Heart left ventricle (tissue), 16 donors: ENCODE data around the gene SCAMP3. TPM values are rescaled to one million over a fixed set of nuclear protein-coding genes. Genes with fewer than 3 reads are reported as not detected.

ENCODE experiments used
- ATAC-seq, 4 donors: fragments of 200-7000 bp; cut with Tn5 transposase; one replicate each; pipeline ENCODE4 v1.9.1; 2020 to 2022; ENCODE audit warnings: moderate library complexity in 4 of 4, mild to moderate bottlenecking in 3 of 4, moderate number of reproducible peaks in 1 of 4
- DNase-seq, 5 donors: peaks; one replicate each; pipeline ENCODE4 v3.0.0-alpha.2; 2020
- H3K27ac ChIP-seq, 12 donors: fragments of 200-600 bp; sonication (generic) in 4 of 12; one replicate each; pipeline versions ENCODE4 v1.5.0 to v1.8.0; 2016 to 2022; ENCODE audit warnings: mild to moderate bottlenecking in 2 of 12
- H3K27me3 ChIP-seq, 9 donors: fragments of 200-600 bp; sonication (generic) in 2 of 9; one replicate each; pipeline versions ENCODE4 v1.5.1 to v1.8.0; 2016 to 2022; ENCODE audit warnings: mild to moderate bottlenecking in 3 of 9
- H3K36me3 ChIP-seq, 9 donors: fragments of 200-600 bp; sonication (generic) in 2 of 9; one replicate each; pipeline versions ENCODE4 v1.5.0 to v1.8.0; 2018 to 2022; ENCODE audit warnings: mild to moderate bottlenecking in 2 of 9
- H3K4me1 ChIP-seq, 12 donors: fragments of 200-600 bp; sonication (generic) in 4 of 12; one replicate each; pipeline versions ENCODE4 v1.5.0 to v1.8.0; 2016 to 2022; ENCODE audit warnings: mild to moderate bottlenecking in 3 of 12
- H3K4me3 ChIP-seq, 12 donors: fragments of 200-600 bp; sonication (generic) in 4 of 12; one replicate each; pipeline versions ENCODE4 v1.5.0 to v1.8.0; 2017 to 2022; ENCODE audit warnings: mild to moderate bottlenecking in 9 of 12, moderate library complexity in 4 of 12
- H3K9me3 ChIP-seq, 12 donors: fragments of 200-600 bp; sonication (generic) in 4 of 12; one replicate each; pipeline versions ENCODE4 v1.5.0 to v1.8.0; 2016 to 2022; ENCODE audit warnings: mild to moderate bottlenecking in 1 of 12
- POLR2A ChIP-seq, 2 donors: fragments of 450-650 bp; IDR thresholded peaks; one replicate each; pipeline ENCODE4 v1.6.1; 2017; ENCODE audit warnings: antibody characterized with exemption in 2 of 2, mild to moderate bottlenecking in 2 of 2, moderate library complexity in 2 of 2
- WGBS, 4 donors: extraction: QIAGEN DNeasy Blood & Tissue Kit in 2 of 4; methylation state at CpG; one replicate each; pipeline versions ENCODE4 v1.1.5 to v1.1.7; 2013 to 2018; 5-methylcytosine and 5-hydroxymethylcytosine counted together
- intact Hi-C, 10 donors: fragments of 100-400 bp; cut with DNase I; formaldehyde crosslinking; loops; one replicate each; pipeline versions ENCODE4 v1.11.1 to v1.14.2; 2022
- polyA plus RNA-seq, 2 donors: library from polyadenylated mRNA; stranded (reverse); fragments of 200-250 nt; gene quantifications; one replicate each; pipeline ENCODE4 v1.2.3, GENCODE V29; 2013
- total RNA-seq, 9 donors: library from RNA; depleted of rRNA in 2 of 9; stranded (reverse); fragments of >200 nt in 2 of 9; fragmentation: NEBNext Ultra II Directional in 3 of 9; extraction: Animal tissue kit (Norgen Biotek cat#: 25700) in 3 of 9; gene quantifications; one replicate each; pipeline versions ENCODE4 v1.1.0 to v1.2.4, GENCODE V29; 2016 to 2023
- TF ChIP-seq, protein P1 (sequence below), 12 donors: fragments of 200-600 bp; sonication (generic) in 4 of 12; IDR thresholded peaks; one replicate each; pipeline versions ENCODE4 v1.5.0 to v1.8.0; 2018 to 2022; ENCODE audit warnings: antibody characterized with exemption in 12 of 12, mild to moderate bottlenecking in 5 of 12
- donor health status: ischemic (EF 13 %, LVEDD 7.1; RV severe dilation, severe dysfunction).
- donor health status: healthy with polysubstance abuse.
- donor health status: DM: no; HTN: yes; CAD: no.
- donor health status: DM: no; HTN: no; CAD: no.
- donor health status: ischemic (EF 25% LVEDD 6.9; RV normal size, moderate dysfunction).
- donor health status: ischemic (EF 25% LVEDD 5.7; RV mildly dilated, moderate dysfunction).
- donor health status: healthy.
- donor health status: DM: yes; HTN: yes; CAD: no.
- donor health status: ischemic (EF 35%, LVEDD 5.7; RV mildly dilated, moderate dysfunction).
- donor health status: nonischemic (EF 11% LVEDD 7.7; RV severe dilation, severe dysfunction).
- donor health status: DM: yes; HTN: yes; CAD: no.
- donor health status: PGD.
- donor health status: ischemic (EF 29% LVEDD 5.4; RV normal size, mild dysfunction).
- donor health status: nonischemic (EF 23%, LVEDD 6.1; RV moderate dilation, normal function).

Gene SCAMP3
- total and polyA plus RNA-seq, 11 donors, result 51.2 to 123 (median 65.8) TPM

DNA sequence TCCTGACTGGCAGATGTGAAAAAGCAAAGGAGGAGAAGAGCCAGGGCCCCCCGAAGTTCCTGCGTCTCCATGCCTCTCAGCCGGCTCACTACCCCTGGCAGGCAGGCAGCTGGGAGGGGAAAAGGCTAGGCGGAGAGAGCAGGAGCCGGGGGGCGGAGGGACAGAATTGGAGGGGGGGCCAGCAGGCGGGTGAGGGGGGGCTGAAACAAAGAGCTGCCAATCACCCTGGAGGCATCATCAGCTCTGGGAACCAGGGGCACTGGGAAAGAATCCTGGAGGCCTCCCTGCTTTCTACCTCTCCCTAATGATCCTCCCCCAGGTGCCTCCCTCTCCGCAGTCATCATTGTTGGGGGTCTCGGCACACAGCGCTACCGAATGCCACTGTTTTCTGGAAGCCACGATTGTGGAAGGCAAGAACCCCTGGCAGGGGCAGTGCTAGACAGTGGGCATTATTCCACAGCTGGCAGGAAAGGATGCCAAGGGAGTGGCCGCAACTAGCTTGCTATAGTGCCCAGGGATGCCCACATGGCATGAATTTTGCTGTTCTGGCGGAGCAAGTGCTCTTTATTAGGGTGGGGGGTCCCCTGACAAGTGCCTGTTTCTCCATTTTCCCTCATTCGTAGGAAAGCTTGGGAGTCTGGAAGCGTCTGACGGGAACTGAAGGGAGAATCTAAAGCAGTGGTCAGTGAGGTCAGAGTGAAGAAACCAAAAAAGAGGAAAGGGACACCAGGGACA is 54.2 kb downstream of the SCAMP3 start, which contains the start of gene THBS3:
Gene THBS3, minus strand, starts transcription at position 92 of the 735 bp plus-strand sequence. Its CDS starts 21 bp downstream, at position 71.
- peaks cover 0 to 47% (median 27%) of the 10 kb centered on the region in 12 donors for H3K4me1 ChIP-seq
- intact Hi-C loops, result loop anchor here in 6 of 10 donors (1.0 to 5.0 kb wide), 5 partner anchors 18 to 114 kb away; partner anchors contain the start of gene RUSC1 (in 1 of the 6)

DNA sequence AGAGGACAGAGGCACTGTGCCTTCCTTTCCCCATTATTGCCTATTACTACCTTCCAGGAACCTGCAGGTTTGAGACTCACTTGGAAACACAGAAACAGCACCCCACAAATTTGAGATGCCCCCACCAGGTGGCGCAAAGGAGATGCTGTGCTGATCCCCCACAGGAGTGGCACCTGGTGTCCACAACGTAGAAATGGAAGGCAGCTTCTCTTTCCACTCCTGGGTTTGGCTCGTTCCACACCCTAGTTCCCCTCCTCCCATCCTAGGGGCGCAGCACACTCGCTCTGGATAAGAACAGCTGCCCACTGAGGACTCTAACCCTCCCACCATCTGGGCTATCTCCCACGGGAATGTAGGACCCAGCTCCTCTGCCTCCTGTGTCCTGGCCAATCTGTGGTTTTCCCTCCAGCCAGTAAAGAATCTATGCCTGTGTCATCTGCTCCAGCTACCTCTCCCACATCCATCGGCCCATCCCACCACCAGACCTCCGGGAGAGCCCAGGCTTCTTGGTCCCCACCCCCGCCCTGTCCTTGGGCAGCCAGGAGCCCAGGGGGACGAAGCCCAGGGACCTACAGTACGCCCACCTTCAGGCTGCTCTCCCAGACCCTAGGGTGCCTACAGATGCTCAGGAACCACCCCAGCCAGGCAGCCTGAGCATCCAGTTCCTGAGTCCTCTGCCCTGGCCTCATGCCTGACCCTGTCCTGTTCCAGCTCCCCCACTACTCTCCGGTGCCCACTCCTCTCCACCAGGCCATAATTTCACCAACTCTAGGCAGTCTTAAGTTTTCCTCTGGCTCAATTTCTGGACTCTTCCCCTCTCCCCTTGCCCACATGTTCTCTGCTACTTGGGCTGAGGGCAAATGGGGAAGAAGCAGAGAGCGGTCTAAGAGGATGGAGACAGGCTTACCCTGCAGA is 55.0 kb downstream of the SCAMP3 start:
- peak; percentile 4 to 38 (median 17) for ATAC-seq
- no peak for TF ChIP-seq POLR2A (IDR thresholded peaks at IDR 0.05)
- TF ChIP-seq, protein P1, sequence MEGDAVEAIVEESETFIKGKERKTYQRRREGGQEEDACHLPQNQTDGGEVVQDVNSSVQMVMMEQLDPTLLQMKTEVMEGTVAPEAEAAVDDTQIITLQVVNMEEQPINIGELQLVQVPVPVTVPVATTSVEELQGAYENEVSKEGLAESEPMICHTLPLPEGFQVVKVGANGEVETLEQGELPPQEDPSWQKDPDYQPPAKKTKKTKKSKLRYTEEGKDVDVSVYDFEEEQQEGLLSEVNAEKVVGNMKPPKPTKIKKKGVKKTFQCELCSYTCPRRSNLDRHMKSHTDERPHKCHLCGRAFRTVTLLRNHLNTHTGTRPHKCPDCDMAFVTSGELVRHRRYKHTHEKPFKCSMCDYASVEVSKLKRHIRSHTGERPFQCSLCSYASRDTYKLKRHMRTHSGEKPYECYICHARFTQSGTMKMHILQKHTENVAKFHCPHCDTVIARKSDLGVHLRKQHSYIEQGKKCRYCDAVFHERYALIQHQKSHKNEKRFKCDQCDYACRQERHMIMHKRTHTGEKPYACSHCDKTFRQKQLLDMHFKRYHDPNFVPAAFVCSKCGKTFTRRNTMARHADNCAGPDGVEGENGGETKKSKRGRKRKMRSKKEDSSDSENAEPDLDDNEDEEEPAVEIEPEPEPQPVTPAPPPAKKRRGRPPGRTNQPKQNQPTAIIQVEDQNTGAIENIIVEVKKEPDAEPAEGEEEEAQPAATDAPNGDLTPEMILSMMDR (IDR thresholded peaks at IDR 0.05), result peak; percentile 70 to 88 (median 80)
- H3K36me3 ChIP-seq, result peaks cover 0 to 28% (median 8%) of the 10 kb centered on the region in 9 donors
- H3K27ac ChIP-seq, result peak overlapping the region; percentile 46 to 100 (median 100)
- intact Hi-C loops, result loop anchor here in 4 of 10 donors (1.0 to 5.0 kb wide), 3 partner anchors 19 to 115 kb away; partner anchors contain the start of gene RUSC1 (in 1 of the 4)
- H3K9me3 ChIP-seq, result no peaks in the 10 kb centered on the region
- H3K4me1 ChIP-seq, result peaks cover 0 to 47% (median 27%) of the 10 kb centered on the region in 12 donors
- H3K4me3 ChIP-seq, result peak overlapping the region in 10 of 12 donors; percentile 10 to 86 (median 76)
- no peaks in the 10 kb centered on the region for H3K27me3 ChIP-seq
- DNase-seq, result peak; percentile 73 to 86 (median 82)
- 16 to 32% (median 31%) methylated on average over 11 to 13 of the region's 13 CpGs for WGBS, 4 donors

More for the DNA sequence above, 54.2 kb downstream of the SCAMP3 start, which contains the start of gene THBS3:
- peak within 1 kb of the TSS; percentile 95 to 100 (median 100) for H3K27ac ChIP-seq
- peak; percentile 53 to 69 (median 62) for DNase-seq
- H3K9me3 ChIP-seq, result no peaks in the 10 kb centered on the region
- peak in 3 of 4 donors; percentile 5 to 18 (median 18) for ATAC-seq
- no peaks in the 10 kb centered on the region for H3K27me3 ChIP-seq
- WGBS, 4 donors, result 19 to 24% (median 21%) methylated on average over 16 to 17 of the region's 17 CpGs
- TF ChIP-seq POLR2A (IDR thresholded peaks at IDR 0.05), result no peak
- TF ChIP-seq, protein P1 (IDR thresholded peaks at IDR 0.05), result no peak
- peaks cover 0 to 26% (median 8%) of the 10 kb centered on the region in 9 donors for H3K36me3 ChIP-seq
- H3K4me3 ChIP-seq, result peak within 1 kb of the TSS; percentile 60 to 94 (median 77)

Other genes starting within 250 kb of the SCAMP3 start
- gene DCST2, start 228.6 kb downstream of the SCAMP3 start, total RNA-seq, result under 1 TPM in 8 of 9 donors, not detected in 1; 0.14 to 0.62 (median 0.35) TPM
- under 1 TPM; 0.17 to 0.65 TPM for gene DCST2, start 228.6 kb downstream of the SCAMP3 start, polyA plus RNA-seq
- not detected for gene DCST1, start 228.5 kb downstream of the SCAMP3 start, total RNA-seq
- gene DCST1, start 228.5 kb downstream of the SCAMP3 start, polyA plus RNA-seq, result not detected
- gene ADAM15, start 211.0 kb downstream of the SCAMP3 start, total RNA-seq, result 100 to 1,000 TPM in 3 of 9 donors, 10 to 100 TPM in 6; 55.8 to 199 (median 67.5) TPM
- 100 to 1,000 TPM; 112 to 113 TPM for gene ADAM15, start 211.0 kb downstream of the SCAMP3 start, polyA plus RNA-seq
- 1 to 10 TPM; 1.1 to 3.3 (median 2.2) TPM for gene EFNA4, start 198.6 kb downstream of the SCAMP3 start, total RNA-seq
- 1 to 10 TPM; 2.0 to 4.8 TPM for gene EFNA4, start 198.6 kb downstream of the SCAMP3 start, polyA plus RNA-seq
- gene EFNA3, start 183.5 kb downstream of the SCAMP3 start, total RNA-seq, result 1 to 10 TPM in 2 of 9 donors, under 1 TPM in 7; 0.20 to 2.4 (median 0.61) TPM
- 1 to 10 TPM in 1 of 2 donors, under 1 TPM in 1; 0.61 to 1.9 TPM for gene EFNA3, start 183.5 kb downstream of the SCAMP3 start, polyA plus RNA-seq
- gene EFNA1, start 134.5 kb downstream of the SCAMP3 start, total RNA-seq, result 10 to 100 TPM; 22.8 to 51.8 (median 37.2) TPM
- 100 to 1,000 TPM in 1 of 2 donors, 10 to 100 TPM in 1; 31.6 to 103 TPM for gene EFNA1, start 134.5 kb downstream of the SCAMP3 start, polyA plus RNA-seq
- gene SLC50A1, start 126.5 kb downstream of the SCAMP3 start, total RNA-seq, result 10 to 100 TPM in 4 of 9 donors, 1 to 10 TPM in 5; 5.4 to 21.7 (median 9.7) TPM
- gene SLC50A1, start 126.5 kb downstream of the SCAMP3 start, polyA plus RNA-seq, result 10 to 100 TPM; 15.7 to 36.0 TPM
- 10 to 100 TPM; 46.1 to 70.7 (median 54.4) TPM for gene DPM3, start 121.8 kb downstream of the SCAMP3 start, total RNA-seq
- gene DPM3, start 121.8 kb downstream of the SCAMP3 start, polyA plus RNA-seq, result 100 to 1,000 TPM in 1 of 2 donors, 10 to 100 TPM in 1; 75.4 to 216 TPM
- gene KRTCAP2, start 89.1 kb downstream of the SCAMP3 start, total RNA-seq, result 100 to 1,000 TPM; 106 to 199 (median 123) TPM
- 100 to 1,000 TPM; 220 to 283 TPM for gene KRTCAP2, start 89.1 kb downstream of the SCAMP3 start, polyA plus RNA-seq
- gene TRIM46, start 88.5 kb downstream of the SCAMP3 start, total RNA-seq, result under 1 TPM in 5 of 9 donors, not detected in 4; 0.08 to 0.41 (median 0.12) TPM
- under 1 TPM in 1 of 2 donors, not detected in 1; 0.04 TPM for gene TRIM46, start 88.5 kb downstream of the SCAMP3 start, polyA plus RNA-seq
- gene THBS3, start 54.5 kb downstream of the SCAMP3 start, total RNA-seq, result 10 to 100 TPM in 2 of 9 donors, 1 to 10 TPM in 7; 3.0 to 22.2 (median 5.5) TPM
- gene THBS3, start 54.5 kb downstream of the SCAMP3 start, polyA plus RNA-seq, result 1 to 10 TPM; 2.7 to 6.8 TPM
- 10 to 100 TPM; 14.1 to 32.2 (median 19.3) TPM for gene MTX1, start 53.7 kb downstream of the SCAMP3 start, total RNA-seq
- 10 to 100 TPM; 28.1 to 37.1 TPM for gene MTX1, start 53.7 kb downstream of the SCAMP3 start, polyA plus RNA-seq
- gene ENTREP3, start 6.9 kb downstream of the SCAMP3 start, total RNA-seq, result 10 to 100 TPM; 10.5 to 24.4 (median 12.8) TPM
- 10 to 100 TPM in 1 of 2 donors, 1 to 10 TPM in 1; 5.1 to 21.6 TPM for gene ENTREP3, start 6.9 kb downstream of the SCAMP3 start, polyA plus RNA-seq
- 10 to 100 TPM in 8 of 9 donors, 1 to 10 TPM in 1; 9.6 to 26.1 (median 17.2) TPM for gene CLK2, start 11.1 kb upstream of the SCAMP3 start, total RNA-seq
- 10 to 100 TPM; 15.9 to 22.8 TPM for gene CLK2, start 11.1 kb upstream of the SCAMP3 start, polyA plus RNA-seq
- 1 to 10 TPM in 4 of 9 donors, under 1 TPM in 5; 0.49 to 1.7 (median 0.99) TPM for gene HCN3, start 15.1 kb upstream of the SCAMP3 start, total RNA-seq
- 1 to 10 TPM; 1.2 to 1.4 TPM for gene HCN3, start 15.1 kb upstream of the SCAMP3 start, polyA plus RNA-seq
- under 1 TPM in 1 of 9 donors, not detected in 8; 0.09 TPM for gene PKLR, start 39.1 kb upstream of the SCAMP3 start, total RNA-seq
- gene PKLR, start 39.1 kb upstream of the SCAMP3 start, polyA plus RNA-seq, result not detected
- gene FDPS, start 46.5 kb upstream of the SCAMP3 start, total RNA-seq, result 10 to 100 TPM; 63.7 to 87.9 (median 77.6) TPM
- 100 to 1,000 TPM in 1 of 2 donors, 10 to 100 TPM in 1; 67.0 to 120 TPM for gene FDPS, start 46.5 kb upstream of the SCAMP3 start, polyA plus RNA-seq
- gene RUSC1, start 58.5 kb upstream of the SCAMP3 start, total RNA-seq, result 10 to 100 TPM; 14.6 to 28.0 (median 16.3) TPM
- 10 to 100 TPM; 16.3 to 25.9 TPM for gene RUSC1, start 58.5 kb upstream of the SCAMP3 start, polyA plus RNA-seq